ENCODE measurements around the gene KCNQ1. TPM values are rescaled to one million over a fixed set of nuclear protein-coding genes. Genes with fewer than 3 reads are reported as not detected.

Gene KCNQ1
- total RNA-seq, 1 experiment from 2014 or later, result 1.0 TPM

DNA sequence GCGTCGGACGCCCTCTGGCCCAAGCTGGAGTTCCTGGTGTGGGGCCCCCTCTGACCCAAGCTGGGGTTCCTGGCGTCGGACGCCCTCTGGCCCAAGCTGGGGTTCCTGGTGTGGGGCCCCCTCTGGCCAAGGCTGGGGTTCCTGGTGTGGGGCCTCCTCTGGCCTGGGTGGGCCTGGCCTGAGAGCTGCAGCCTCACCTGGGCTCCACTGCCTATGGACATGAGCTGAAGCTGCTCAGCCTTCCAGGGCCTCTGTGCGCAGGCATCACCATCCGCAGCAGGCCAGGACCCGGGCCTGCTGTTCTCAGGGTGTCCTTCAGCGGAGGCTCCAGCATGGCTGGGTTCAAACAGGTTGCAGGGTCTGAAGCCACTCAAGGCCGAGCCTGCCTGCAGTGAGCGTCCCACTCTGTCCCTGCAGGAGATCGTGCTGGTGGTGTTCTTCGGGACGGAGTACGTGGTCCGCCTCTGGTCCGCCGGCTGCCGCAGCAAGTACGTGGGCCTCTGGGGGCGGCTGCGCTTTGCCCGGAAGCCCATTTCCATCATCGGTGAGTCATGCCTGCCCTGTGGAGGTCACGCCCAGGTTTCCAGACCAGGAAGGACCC is 125.5 kb downstream of the KCNQ1 start:
- TF ChIP-seq, protein P1, sequence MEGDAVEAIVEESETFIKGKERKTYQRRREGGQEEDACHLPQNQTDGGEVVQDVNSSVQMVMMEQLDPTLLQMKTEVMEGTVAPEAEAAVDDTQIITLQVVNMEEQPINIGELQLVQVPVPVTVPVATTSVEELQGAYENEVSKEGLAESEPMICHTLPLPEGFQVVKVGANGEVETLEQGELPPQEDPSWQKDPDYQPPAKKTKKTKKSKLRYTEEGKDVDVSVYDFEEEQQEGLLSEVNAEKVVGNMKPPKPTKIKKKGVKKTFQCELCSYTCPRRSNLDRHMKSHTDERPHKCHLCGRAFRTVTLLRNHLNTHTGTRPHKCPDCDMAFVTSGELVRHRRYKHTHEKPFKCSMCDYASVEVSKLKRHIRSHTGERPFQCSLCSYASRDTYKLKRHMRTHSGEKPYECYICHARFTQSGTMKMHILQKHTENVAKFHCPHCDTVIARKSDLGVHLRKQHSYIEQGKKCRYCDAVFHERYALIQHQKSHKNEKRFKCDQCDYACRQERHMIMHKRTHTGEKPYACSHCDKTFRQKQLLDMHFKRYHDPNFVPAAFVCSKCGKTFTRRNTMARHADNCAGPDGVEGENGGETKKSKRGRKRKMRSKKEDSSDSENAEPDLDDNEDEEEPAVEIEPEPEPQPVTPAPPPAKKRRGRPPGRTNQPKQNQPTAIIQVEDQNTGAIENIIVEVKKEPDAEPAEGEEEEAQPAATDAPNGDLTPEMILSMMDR (IDR thresholded peaks at IDR 0.05; ENCODE audit: insufficient read depth in 1 of 2, low read depth in 1 of 2, low read length in 1 of 2, severe bottlenecking in 1 of 2, unreplicated experiment in 1 of 2), result no peak
- Mint-ChIP-seq H3K27me3 (ENCODE audit: insufficient read depth, unreplicated experiment) (no peaks in the 10 kb centered on the region), H3K27ac (ENCODE audit: unreplicated experiment) (no peak overlapping the region), H3K9me3 (ENCODE audit: unreplicated experiment) (no peaks in the 10 kb centered on the region), H3K4me3 (ENCODE audit: unreplicated experiment) (no peak overlapping the region), H3K4me1 (ENCODE audit: low read depth, unreplicated experiment) (no peaks in the 10 kb centered on the region), H3K36me3 (ENCODE audit: insufficient read depth, unreplicated experiment) (no peaks in the 10 kb centered on the region)
- intact Hi-C loops (cut with micrococcal nuclease; ENCODE audit: unreplicated experiment), result no loop called here
- BruUV-seq (replicated peaks), result no TSS peak
- no peak for DNase-seq
- ChIA-PET CTCF (no interaction called here), POLR2A (no interaction called here)
- peaks cover 24% of the 10 kb centered on the region for H3K4me1 ChIP-seq
- no peaks in the 10 kb centered on the region for H3K36me3 ChIP-seq (ENCODE audit: control insufficient read depth, insufficient read depth, low read length)
- H3K9me3 ChIP-seq, result no peaks in the 10 kb centered on the region
- no peak overlapping the region for H3K4me3 ChIP-seq (ENCODE audit: low read depth, low read length)
- no peaks in the 10 kb centered on the region for H3K27me3 ChIP-seq (replicated peaks; ENCODE audit: control insufficient read depth, insufficient read depth, low read length)

DNA sequence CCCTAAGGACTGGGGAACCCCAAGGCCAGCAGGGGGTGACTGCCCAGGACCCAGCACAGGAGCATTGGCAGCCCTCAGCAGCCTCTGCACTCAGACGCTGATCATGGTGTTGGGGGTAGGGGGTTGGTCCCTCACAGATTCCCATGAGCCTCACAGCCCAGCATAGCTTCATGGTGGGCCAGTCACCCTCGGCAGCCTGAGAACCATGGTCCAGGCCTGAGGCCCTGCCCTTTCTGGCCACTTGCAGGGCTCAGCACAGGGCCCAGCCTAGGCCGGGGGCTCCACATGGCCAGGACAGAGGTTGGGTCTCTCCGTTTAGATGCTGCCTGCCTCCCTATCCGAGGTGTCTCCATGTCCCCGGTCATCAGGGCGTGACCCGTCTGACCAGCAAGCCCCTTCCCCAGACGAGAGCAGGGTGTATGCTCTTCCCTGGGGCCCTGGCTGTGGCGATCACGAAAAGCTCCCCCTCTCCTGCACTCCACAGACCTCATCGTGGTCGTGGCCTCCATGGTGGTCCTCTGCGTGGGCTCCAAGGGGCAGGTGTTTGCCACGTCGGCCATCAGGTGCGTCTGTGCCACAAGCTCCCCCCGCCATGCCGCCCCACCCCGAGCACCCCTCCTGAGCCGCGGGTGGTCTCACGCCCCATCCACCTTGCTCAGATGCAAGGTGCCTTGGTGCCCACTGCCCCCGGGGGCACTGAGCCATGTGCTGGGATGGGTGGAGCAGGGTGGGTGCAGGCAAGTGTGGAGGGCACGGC is 126.2 kb downstream of the KCNQ1 start:
- no peak overlapping the region for H3K27ac Mint-ChIP-seq (ENCODE audit: unreplicated experiment)
- intact Hi-C loops (cut with micrococcal nuclease; ENCODE audit: unreplicated experiment), result no loop called here

DNA sequence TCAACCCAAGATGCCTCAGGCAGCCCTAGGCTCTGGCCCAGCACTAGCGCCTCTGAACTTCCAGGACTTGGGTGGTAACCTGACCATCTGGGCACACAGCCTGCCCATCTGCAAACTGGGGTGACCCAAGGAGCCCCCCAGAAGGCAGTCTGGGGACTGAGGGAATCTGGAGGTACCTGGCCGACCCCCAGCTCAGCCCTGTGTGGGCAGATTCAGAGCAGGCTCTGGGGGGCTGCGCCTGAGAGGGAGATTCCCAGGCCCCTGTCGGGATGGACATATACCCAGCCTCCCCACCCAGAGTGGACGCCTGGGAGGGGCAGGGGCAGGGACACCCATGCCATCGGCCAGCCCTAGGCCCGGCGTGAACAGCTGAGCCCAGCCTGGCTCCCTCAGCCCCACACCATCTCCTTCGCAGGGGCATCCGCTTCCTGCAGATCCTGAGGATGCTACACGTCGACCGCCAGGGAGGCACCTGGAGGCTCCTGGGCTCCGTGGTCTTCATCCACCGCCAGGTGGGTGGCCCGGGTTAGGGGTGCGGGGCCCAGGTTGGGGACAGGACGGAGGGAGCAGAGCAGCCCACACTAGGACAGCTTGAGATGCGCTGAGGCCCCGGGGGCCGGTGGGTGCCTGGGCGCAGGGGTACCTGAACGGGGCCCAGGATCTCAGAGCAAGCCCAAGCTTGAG is 126.9 kb downstream of the KCNQ1 start:
- CTCF ChIA-PET, result no interaction called here
- H3K4me3 Mint-ChIP-seq (ENCODE audit: unreplicated experiment), result no peak overlapping the region
- Histone ChIP-seq H3K4me3 (ENCODE audit: low read depth, low read length) (no peak overlapping the region), H3K36me3 (ENCODE audit: control insufficient read depth, insufficient read depth, low read length) (no peaks in the 10 kb centered on the region), H3K4me1 (peaks cover 13% of the 10 kb centered on the region), H3K9me3 (no peaks in the 10 kb centered on the region), H3K27me3 (replicated peaks; ENCODE audit: control insufficient read depth, insufficient read depth, low read length) (no peaks in the 10 kb centered on the region)
- H3K27me3 Mint-ChIP-seq (ENCODE audit: insufficient read depth, unreplicated experiment), result no peaks in the 10 kb centered on the region
- TF ChIP-seq, protein P1 (IDR thresholded peaks at IDR 0.05; ENCODE audit: insufficient read depth in 1 of 2, low read depth in 1 of 2, low read length in 1 of 2, severe bottlenecking in 1 of 2, unreplicated experiment in 1 of 2), result no peak
- DNase-seq, result no peak
- no peak overlapping the region for H3K27ac Mint-ChIP-seq (ENCODE audit: unreplicated experiment)
- H3K36me3 Mint-ChIP-seq (ENCODE audit: insufficient read depth, unreplicated experiment), result no peaks in the 10 kb centered on the region
- H3K4me1 Mint-ChIP-seq (ENCODE audit: low read depth, unreplicated experiment), result no peaks in the 10 kb centered on the region
- POLR2A ChIA-PET, result no interaction called here
- H3K9me3 Mint-ChIP-seq (ENCODE audit: unreplicated experiment), result no peaks in the 10 kb centered on the region
- no TSS peak for BruUV-seq (replicated peaks)
- intact Hi-C loops (cut with micrococcal nuclease; ENCODE audit: unreplicated experiment), result no loop called here

More for the DNA sequence above, 126.2 kb downstream of the KCNQ1 start:
- H3K27me3 Mint-ChIP-seq (ENCODE audit: insufficient read depth, unreplicated experiment), result no peaks in the 10 kb centered on the region
- Histone ChIP-seq H3K36me3 (ENCODE audit: control insufficient read depth, insufficient read depth, low read length) (no peaks in the 10 kb centered on the region), H3K4me3 (ENCODE audit: low read depth, low read length) (no peak overlapping the region), H3K9me3 (no peaks in the 10 kb centered on the region), H3K27me3 (replicated peaks; ENCODE audit: control insufficient read depth, insufficient read depth, low read length) (no peaks in the 10 kb centered on the region), H3K4me1 (peaks cover 20% of the 10 kb centered on the region)
- no peaks in the 10 kb centered on the region for H3K36me3 Mint-ChIP-seq (ENCODE audit: insufficient read depth, unreplicated experiment)
- ChIA-PET CTCF (no interaction called here), POLR2A (no interaction called here)
- no TSS peak for BruUV-seq (replicated peaks)
- no peaks in the 10 kb centered on the region for H3K4me1 Mint-ChIP-seq (ENCODE audit: low read depth, unreplicated experiment)
- TF ChIP-seq, protein P1 (IDR thresholded peaks at IDR 0.05; ENCODE audit: insufficient read depth in 1 of 2, low read depth in 1 of 2, low read length in 1 of 2, severe bottlenecking in 1 of 2, unreplicated experiment in 1 of 2), result no peak
- H3K9me3 Mint-ChIP-seq (ENCODE audit: unreplicated experiment), result no peaks in the 10 kb centered on the region
- DNase-seq, result no peak
- no peak overlapping the region for H3K4me3 Mint-ChIP-seq (ENCODE audit: unreplicated experiment)

All from Caco-2 (cell line).